ENCODE measurements around the gene TMEM217.
A peak's percentile ranks its signal among the peaks of the same experiment; 100 is the strongest.

- TF ChIP-seq CTCF (conservative IDR thresholded peaks at IDR 0.05; ENCODE audit: low read depth, low read length) (no peak), POLR2A (IDR thresholded peaks at IDR 0.05; ENCODE audit: low read depth, low read length) (peak; percentile 79), CEBPB (IDR thresholded peaks at IDR 0.05; ENCODE audit: low read depth, low read length) (no peak), SMC3 (IDR thresholded peaks at IDR 0.05; ENCODE audit: low read depth, low read length) (no peak), CHD1 (IDR thresholded peaks at IDR 0.05; ENCODE audit: low read depth, low read length) (no peak), RCOR1 (IDR thresholded peaks at IDR 0.05; ENCODE audit: insufficient replicate concordance, low read length) (no peak), BHLHE40 (IDR thresholded peaks at IDR 0.05; ENCODE audit: low read depth, low read length) (peak; percentile 45), RAD21 (IDR thresholded peaks at IDR 0.05; ENCODE audit: low read length) (no peak; the same call in 1 of the 2 replicates), MXI1 (IDR thresholded peaks at IDR 0.05; ENCODE audit: borderline replicate concordance, low read depth, low read length) (no peak)
Measured at GRCh38 chr6:37169496-37170272, 88.3 kb downstream of the TMEM217 start, which contains the start of gene PIM1.

All from IMR-90 (cell line).